G401 (cell line): ENCODE data around the gene KRTAP2-3. TPM values are rescaled to one million over a fixed set of nuclear protein-coding genes. Genes with fewer than 3 reads are reported as not detected.
A peak's percentile ranks its signal among the peaks of the same experiment; 100 is the strongest.
"Not testable (repeated sequence)": the region's sequence is repeated elsewhere in the genome, so short reads cannot be mapped to it uniquely, and the experiment has no call there.

Experiments used
- DNase-seq: peaks from one replicate; pipeline ENCODE4 v3.0.0-alpha.2; 2015; ENCODE audit warnings: low spot score
- in situ Hi-C: cut with HindIII; loops from 2 replicates; pipeline ENCODE4 v1.10.0; 2016; ENCODE audit warnings: low sequenced_read_pairs, mixed read lengths
- total RNA-seq: library from RNA; depleted of rRNA; stranded (reverse); fragments of >200 nt; shearing (Covaris generic); gene quantifications from 2 replicates; pipeline ENCODE4 v1.2.3, GENCODE V29; 2014

Gene KRTAP2-3
- total RNA-seq, 1 experiment from 2014 or later, result not detected

- in situ Hi-C loops, result no loop called here
- no peak for DNase-seq
Measured at GRCh38 chr17:41042953-41043352, 17.0 kb downstream of the KRTAP2-3 start.

GRCh38 chr17:41040783-41041571 is 18.9 kb downstream of the KRTAP2-3 start, which contains the start of gene KRTAP1-1:
TSS of gene KRTAP1-1 (minus strand) at chr17:41041450. CDS start at chr17:41041397, 53 bp downstream.
- in situ Hi-C loops, DNase-seq: not testable (repeated sequence)

- in situ Hi-C loops, result no loop called here
- DNase-seq, result no peak
Measured at GRCh38 chr17:41037853-41038350, 22.0 kb downstream of the KRTAP2-3 start.

GRCh38 chr17:41034346-41034935 is 25.5 kb downstream of the KRTAP2-3 start, which contains the start of gene KRTAP1-3:
TSS of gene KRTAP1-3 (minus strand) at chr17:41034874. CDS start at chr17:41034821, 53 bp downstream.
- DNase-seq, in situ Hi-C loops: not testable (repeated sequence)

- in situ Hi-C loops, result no loop called here
- DNase-seq, result no peak
Measured at GRCh38 chr17:41029633-41030245, 30.2 kb downstream of the KRTAP2-3 start, which contains the start of gene KRTAP1-4. TSS of gene KRTAP1-4 (minus strand) at chr17:41030195. CDS start at chr17:41030078, 117 bp downstream.

GRCh38 chr17:41026715-41027471 is 33.0 kb downstream of the KRTAP2-3 start, which contains the start of gene KRTAP1-5:
TSS of gene KRTAP1-5 (minus strand) at chr17:41027208. CDS start at chr17:41027155, 53 bp downstream.
- in situ Hi-C loops, result no loop called here
- no peak for DNase-seq

GRCh38 chr17:41024697-41025096 is 35.2 kb downstream of the KRTAP2-3 start:
- in situ Hi-C loops, result no loop called here

GRCh38 chr17:41020336-41020735 is 39.6 kb downstream of the KRTAP2-3 start:
- DNase-seq, result no peak
- in situ Hi-C loops, result no loop called here

More at GRCh38 chr17:41024697-41025096, 35.2 kb downstream of the KRTAP2-3 start:
- DNase-seq, result no peak

- in situ Hi-C loops, result no loop called here
- DNase-seq, result no peak
Measured at GRCh38 chr17:41019415-41019814, 40.5 kb downstream of the KRTAP2-3 start.

- in situ Hi-C loops, result no loop called here
- no peak for DNase-seq
Measured at GRCh38 chr17:41018541-41018940, 41.4 kb downstream of the KRTAP2-3 start.

- in situ Hi-C loops, result no loop called here
- no peak for DNase-seq
Measured at GRCh38 chr17:41016578-41017215, 43.2 kb downstream of the KRTAP2-3 start.

- in situ Hi-C loops, result no loop called here
- DNase-seq, result no peak
Measured at GRCh38 chr17:41015454-41015853, 44.5 kb downstream of the KRTAP2-3 start.

GRCh38 chr17:41013606-41014005 is 46.3 kb downstream of the KRTAP2-3 start:
- peak; percentile 73 for DNase-seq
- in situ Hi-C loops, result no loop called here

GRCh38 chr17:41013181-41013580 is 46.7 kb downstream of the KRTAP2-3 start:
- in situ Hi-C loops, result no loop called here
- DNase-seq, result no peak

- peak; percentile 58 for DNase-seq
- in situ Hi-C loops, result no loop called here
Measured at GRCh38 chr17:41012326-41013120, 47.4 kb downstream of the KRTAP2-3 start.

- no peak for DNase-seq
- in situ Hi-C loops, result no loop called here
Measured at GRCh38 chr17:41010441-41010840, 49.5 kb downstream of the KRTAP2-3 start.

- DNase-seq, result no peak
- in situ Hi-C loops, result no loop called here
Measured at GRCh38 chr17:41009936-41010335, 50.0 kb downstream of the KRTAP2-3 start.

- in situ Hi-C loops, result no loop called here
- DNase-seq, result no peak
Measured at GRCh38 chr17:41009301-41009760, 50.6 kb downstream of the KRTAP2-3 start.
